Caki2 (cell line): ENCODE data around the gene TMEM233. TPM values are rescaled to one million over a fixed set of nuclear protein-coding genes. Genes with fewer than 3 reads are reported as not detected.
"Not testable (repeated sequence)": the region's sequence is repeated elsewhere in the genome, so short reads cannot be mapped to it uniquely, and the experiment has no call there.

Experiments used
- DNase-seq: peaks from one replicate; pipeline ENCODE4 v3.0.0-alpha.2; 2015; ENCODE audit warnings: low read depth
- in situ Hi-C: cut with HindIII; loops from 2 replicates; pipeline ENCODE4 v1.10.0; 2016; ENCODE audit warnings: low sequenced_read_pairs, low pct_unique_long_range_greater_than_20kb, mixed read lengths
- total RNA-seq: library from RNA; depleted of rRNA; stranded (reverse); fragments of >200 nt; shearing (Covaris generic); gene quantifications from 2 replicates; pipeline ENCODE4 v1.2.3, GENCODE V29; 2014; ENCODE audit warnings: low replicate concordance

The TMEM233 gene
- total RNA-seq, 1 experiment from 2014 or later = not detected

GRCh38 chr12:119601877-119602733 lies 8.5 kb downstream of the TMEM233 start:
- in situ Hi-C loops = no loop called here
- DNase-seq = peak; percentile 50

- in situ Hi-C loops = no loop called here
- no peak for DNase-seq
These were observed 9.1 kb downstream of the TMEM233 start for GRCh38 chr12:119602734-119603094.

GRCh38 chr12:119603767-119604166 lies 10.2 kb downstream of the TMEM233 start:
- in situ Hi-C loops = no loop called here
- DNase-seq = no peak

- in situ Hi-C loops = no loop called here
- no peak for DNase-seq
These were observed 15.8 kb downstream of the TMEM233 start for GRCh38 chr12:119609358-119609757.

- peak; percentile 86 for DNase-seq
- in situ Hi-C loops = no loop called here
These were observed 19.9 kb downstream of the TMEM233 start for GRCh38 chr12:119613319-119613936.

- in situ Hi-C loops = no loop called here
- DNase-seq = no peak
These were observed 21.1 kb downstream of the TMEM233 start for GRCh38 chr12:119614705-119615104.

GRCh38 chr12:119615518-119616475 lies 22.2 kb downstream of the TMEM233 start:
- no peak for DNase-seq
- in situ Hi-C loops = no loop called here

- DNase-seq, in situ Hi-C loops: not testable (repeated sequence)
These were observed 24.8 kb downstream of the TMEM233 start for GRCh38 chr12:119618328-119618896.

- no peak for DNase-seq
- in situ Hi-C loops = no loop called here
These were observed 26.9 kb downstream of the TMEM233 start for GRCh38 chr12:119620490-119620889.

- DNase-seq = peak; percentile 55
- in situ Hi-C loops = no loop called here
These were observed 28.3 kb downstream of the TMEM233 start for GRCh38 chr12:119621878-119622277.

- DNase-seq = no peak
- in situ Hi-C loops = no loop called here
These were observed 31.4 kb downstream of the TMEM233 start for GRCh38 chr12:119624966-119625365.

- in situ Hi-C loops = no loop called here
- no peak for DNase-seq
These were observed 33.6 kb downstream of the TMEM233 start for GRCh38 chr12:119627019-119627643.

GRCh38 chr12:119627686-119628085 lies 34.1 kb downstream of the TMEM233 start:
- DNase-seq = no peak
- in situ Hi-C loops = no loop called here

- in situ Hi-C loops = no loop called here
- no peak for DNase-seq
These were observed 36.7 kb downstream of the TMEM233 start for GRCh38 chr12:119630223-119630780.

GRCh38 chr12:119630962-119631550 lies 37.5 kb downstream of the TMEM233 start:
- in situ Hi-C loops = no loop called here
- no peak for DNase-seq

GRCh38 chr12:119631930-119632678 lies 38.5 kb downstream of the TMEM233 start:
- in situ Hi-C loops = no loop called here
- DNase-seq = no peak

- in situ Hi-C loops = no loop called here
- DNase-seq = no peak
These were observed 41.2 kb downstream of the TMEM233 start for GRCh38 chr12:119634743-119635142.
